NCI-H187 treated with DMSO at 0.1 percent for 48 hours (cell line): ENCODE measurements around the gene NPAS2.

ENCODE experiments used
- DNase-seq: peaks from one replicate; lab custom pipeline; 2025; lab: John Stamatoyannopoulos, UW

The NPAS2 gene

GRCh38 chr2:101012706-101013181, 192.8 kb downstream of the NPAS2 start:
- DNase-seq = no peak

GRCh38 chr2:101014264-101014857, 194.4 kb downstream of the NPAS2 start:
- no peak for DNase-seq

GRCh38 chr2:101017371-101017770, 197.4 kb downstream of the NPAS2 start:
- DNase-seq = no peak

- no peak for DNase-seq
Measured at GRCh38 chr2:101018934-101019333, 199.0 kb downstream of the NPAS2 start.

- no peak for DNase-seq
Measured at GRCh38 chr2:101022221-101022620, 202.3 kb downstream of the NPAS2 start.

GRCh38 chr2:101023327-101024107, 203.6 kb downstream of the NPAS2 start:
- no peak for DNase-seq

GRCh38 chr2:101025561-101025960, 205.6 kb downstream of the NPAS2 start:
- DNase-seq = no peak

GRCh38 chr2:101026253-101026701, 206.3 kb downstream of the NPAS2 start:
- no peak for DNase-seq

- no peak for DNase-seq
Measured at GRCh38 chr2:101026923-101027469, 207.1 kb downstream of the NPAS2 start.

- no peak for DNase-seq
Measured at GRCh38 chr2:101027852-101028251, 207.9 kb downstream of the NPAS2 start.

- DNase-seq = no peak
Measured at GRCh38 chr2:101030866-101031554, 211.1 kb downstream of the NPAS2 start.

GRCh38 chr2:101032084-101032776, 212.3 kb downstream of the NPAS2 start:
- DNase-seq = no peak

GRCh38 chr2:101036562-101036961, 216.6 kb downstream of the NPAS2 start:
- DNase-seq = no peak

GRCh38 chr2:101037161-101037755, 217.3 kb downstream of the NPAS2 start:
- no peak for DNase-seq

- DNase-seq = no peak
Measured at GRCh38 chr2:101038455-101039255, 218.7 kb downstream of the NPAS2 start.

GRCh38 chr2:101040072-101040471, 220.1 kb downstream of the NPAS2 start:
- no peak for DNase-seq

- no peak for DNase-seq
Measured at GRCh38 chr2:101040761-101041160, 220.8 kb downstream of the NPAS2 start.

- DNase-seq = no peak
Measured at GRCh38 chr2:101041413-101041812, 221.5 kb downstream of the NPAS2 start.

GRCh38 chr2:101045330-101045729, 225.4 kb downstream of the NPAS2 start:
- DNase-seq = no peak
